Measurements from ENCODE around the gene CHRNB2.
A peak's percentile ranks its signal among the peaks of the same experiment; 100 is the strongest.

Gene CHRNB2

DNA sequence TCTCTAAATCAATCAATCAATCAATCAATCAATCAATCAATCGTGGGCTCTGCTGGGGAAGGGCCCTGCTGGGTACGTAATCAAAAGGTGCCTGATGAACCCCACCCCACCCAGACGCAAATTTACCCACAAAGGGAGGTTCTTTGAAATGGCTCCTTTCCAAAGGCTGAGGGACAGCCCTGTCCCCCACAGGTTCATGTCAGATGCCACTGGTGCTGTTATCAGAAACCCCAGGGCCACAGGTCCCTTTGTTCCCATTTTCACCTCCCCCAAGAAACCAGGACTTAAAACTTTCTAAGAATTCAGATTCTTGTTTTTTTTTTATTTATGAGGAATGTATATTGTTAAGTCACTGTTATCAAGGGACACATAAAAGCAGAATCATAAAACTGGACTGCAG lies 14.2 kb downstream of the CHRNB2 start:
- DNase-seq (ENCODE audit: low spot score): no peak

DNA sequence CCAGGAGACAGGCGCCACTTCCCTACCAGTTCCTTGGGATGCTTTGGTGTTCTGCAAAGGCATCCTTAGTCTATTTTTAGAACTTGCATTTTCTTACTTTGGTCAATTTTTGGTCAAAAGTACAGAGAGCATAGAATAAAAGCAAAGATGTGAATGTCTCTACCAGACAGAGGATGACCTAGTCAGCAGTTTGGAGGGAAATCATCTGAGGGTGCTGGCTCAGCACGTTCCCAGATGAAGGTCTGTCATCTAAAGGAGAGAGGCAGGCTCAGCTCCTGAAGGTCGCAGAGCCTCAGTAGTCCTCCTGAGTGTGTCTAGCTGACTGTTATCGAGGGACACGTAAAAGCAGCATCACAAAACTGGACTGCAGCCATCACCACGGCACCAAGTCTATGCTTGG lies 15.3 kb downstream of the CHRNB2 start:
- no peak for DNase-seq (ENCODE audit: low spot score)

DNA sequence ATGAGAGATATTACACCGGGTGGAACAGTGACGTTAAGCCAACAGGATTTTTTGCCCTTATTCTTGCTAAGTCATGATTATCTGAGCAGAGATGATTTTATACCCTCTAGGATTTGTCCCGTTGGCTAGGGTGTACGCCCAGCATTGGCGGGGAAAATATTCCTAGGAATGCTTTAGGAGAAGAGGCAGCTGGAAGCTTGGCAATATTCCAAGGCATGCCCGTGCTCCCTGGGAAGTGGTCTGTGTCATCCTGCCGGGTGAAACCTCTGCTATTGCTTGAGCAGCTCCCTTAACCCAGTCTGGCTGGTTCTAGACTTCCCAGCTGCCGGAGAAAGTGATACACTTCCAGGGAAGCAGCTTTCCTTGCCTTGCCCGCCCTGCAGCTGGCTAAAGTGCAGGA lies 16.2 kb downstream of the CHRNB2 start:
- DNase-seq (ENCODE audit: low spot score): no peak

DNA sequence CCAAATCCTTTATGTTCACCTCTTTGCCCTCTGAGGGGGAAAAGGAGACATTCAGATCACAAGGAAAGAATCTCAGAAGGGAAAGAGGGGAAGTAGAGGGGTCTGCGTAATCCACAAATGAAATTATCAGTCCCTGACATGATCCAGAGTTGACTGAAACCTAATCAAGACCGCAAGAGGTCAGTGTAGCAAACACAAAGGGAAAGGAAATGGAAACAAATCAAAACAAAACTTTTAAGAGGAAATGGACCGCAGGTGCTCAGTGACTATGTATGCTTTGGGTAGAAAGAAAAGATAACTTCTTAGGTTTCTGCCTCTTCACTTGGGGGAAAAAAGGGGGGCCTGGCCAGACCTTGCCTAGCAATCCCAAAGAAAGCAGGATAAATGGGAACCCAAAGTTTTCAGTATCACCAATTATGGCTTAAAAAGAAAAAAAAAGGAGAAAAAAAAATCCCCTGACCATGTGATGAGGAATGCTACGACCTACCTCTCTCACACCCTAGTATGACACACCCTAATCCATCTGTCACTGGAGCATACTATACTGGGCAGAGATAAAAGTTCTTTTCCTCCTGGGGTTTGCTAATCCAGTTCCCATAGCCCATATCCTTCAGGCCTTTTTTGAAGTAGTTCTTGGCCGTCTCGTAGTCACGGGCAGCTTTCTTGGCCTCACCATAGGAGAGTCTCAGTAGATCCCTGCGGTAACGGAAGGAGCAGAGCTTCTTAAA lies 16.9 kb downstream of the CHRNB2 start:
- DNase-seq (ENCODE audit: low spot score): no peak

DNA sequence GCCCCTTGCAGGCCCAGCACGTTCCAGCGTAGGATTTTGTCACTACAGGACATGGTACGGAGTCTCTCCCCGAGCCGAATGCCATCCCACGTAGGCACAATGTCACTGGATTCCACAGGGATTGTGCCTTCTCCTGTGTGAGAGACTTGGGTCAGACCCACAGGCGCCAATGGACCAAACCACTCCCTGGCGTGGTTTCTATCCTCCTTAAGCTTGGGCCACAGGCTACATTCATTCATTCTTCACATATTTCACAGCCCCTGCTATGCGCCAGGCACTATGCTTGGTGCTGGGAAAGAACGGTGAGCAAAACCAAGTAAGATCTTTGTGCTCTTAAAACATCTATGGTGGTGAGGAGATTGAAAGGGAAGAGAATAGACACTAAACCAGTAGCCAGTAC lies 18.7 kb downstream of the CHRNB2 start:
- no peak for DNase-seq (ENCODE audit: low spot score)

DNA sequence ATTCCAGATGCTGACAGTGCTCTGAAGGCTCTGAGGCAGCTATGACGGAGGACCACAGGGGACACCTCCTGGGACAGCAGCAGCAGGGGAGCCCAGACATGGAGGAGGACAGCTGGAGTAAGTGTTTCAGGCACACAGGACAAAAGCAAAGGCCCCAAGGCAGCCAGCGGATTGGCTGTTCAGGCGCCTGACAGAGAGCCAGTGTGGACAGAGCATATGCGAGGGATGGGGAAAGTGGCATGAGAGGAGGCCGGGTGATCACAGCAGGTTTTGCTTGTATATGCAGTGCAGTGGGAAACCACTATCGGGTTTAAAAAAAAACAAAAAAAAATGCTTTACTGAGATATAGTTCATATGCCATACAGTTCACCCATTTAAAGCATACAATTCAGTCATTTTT lies 19.1 kb downstream of the CHRNB2 start:
- DNase-seq (ENCODE audit: low spot score): no peak

DNA sequence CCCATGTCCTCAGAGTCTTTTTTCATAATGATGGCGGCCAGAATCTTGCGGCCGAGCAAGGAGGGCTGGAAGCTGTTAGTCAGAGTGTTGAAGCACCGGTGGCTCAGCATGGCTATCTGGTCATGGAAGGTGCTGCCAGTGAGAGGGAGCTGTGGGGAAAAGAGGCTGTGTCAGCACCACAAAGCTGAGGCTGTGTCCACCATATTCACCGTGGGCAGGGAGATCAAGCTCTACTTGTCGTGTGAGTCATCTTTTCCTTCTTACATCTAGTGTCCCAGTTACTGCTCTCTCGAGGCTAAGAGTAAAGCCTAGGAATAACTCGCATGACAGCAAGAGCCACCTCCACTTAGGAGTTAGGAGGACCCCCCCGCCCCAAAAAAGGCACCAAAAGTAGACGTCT lies 22.2 kb downstream of the CHRNB2 start:
- DNase-seq (ENCODE audit: low spot score): no peak

DNA sequence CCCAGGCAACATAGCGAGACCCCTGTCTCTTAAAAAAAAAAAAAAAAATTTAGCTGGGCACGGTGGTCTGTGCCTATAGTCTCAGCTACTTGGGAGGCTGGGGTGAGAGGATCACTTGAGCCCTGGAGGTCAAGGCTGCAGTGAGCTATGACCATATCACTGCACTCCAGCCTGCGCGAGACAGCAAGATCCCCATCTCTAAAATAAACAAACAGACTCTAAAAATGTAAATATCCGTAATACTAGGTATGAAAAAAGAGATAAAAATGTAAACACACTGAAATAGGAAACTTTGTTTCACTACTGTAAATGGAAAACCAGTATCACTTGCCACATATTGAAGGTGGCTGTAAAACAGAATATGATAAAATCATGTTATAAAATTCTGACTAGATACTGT lies 23.2 kb downstream of the CHRNB2 start:
- no peak for DNase-seq (ENCODE audit: low spot score)

DNA sequence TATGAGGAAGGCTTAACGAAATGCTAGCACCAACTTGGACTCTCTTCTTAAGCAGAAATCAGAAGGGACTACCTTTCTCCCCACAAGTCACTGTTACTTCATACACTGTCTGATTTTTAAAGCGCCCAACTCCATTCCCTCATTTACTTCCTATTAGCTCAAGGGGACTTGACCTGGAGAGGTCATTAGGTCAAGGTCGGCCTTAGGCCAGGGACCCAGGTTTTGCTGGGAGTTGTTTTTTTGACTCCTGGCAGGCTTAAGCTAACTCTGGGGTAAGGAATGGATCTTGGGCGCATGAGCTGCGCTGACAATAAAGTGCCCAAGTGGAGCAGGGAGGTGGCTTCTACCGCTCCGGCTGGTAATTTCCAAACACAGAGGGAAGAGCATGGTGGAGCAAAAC lies 23.6 kb downstream of the CHRNB2 start:
- no peak for DNase-seq (ENCODE audit: low spot score)

DNA sequence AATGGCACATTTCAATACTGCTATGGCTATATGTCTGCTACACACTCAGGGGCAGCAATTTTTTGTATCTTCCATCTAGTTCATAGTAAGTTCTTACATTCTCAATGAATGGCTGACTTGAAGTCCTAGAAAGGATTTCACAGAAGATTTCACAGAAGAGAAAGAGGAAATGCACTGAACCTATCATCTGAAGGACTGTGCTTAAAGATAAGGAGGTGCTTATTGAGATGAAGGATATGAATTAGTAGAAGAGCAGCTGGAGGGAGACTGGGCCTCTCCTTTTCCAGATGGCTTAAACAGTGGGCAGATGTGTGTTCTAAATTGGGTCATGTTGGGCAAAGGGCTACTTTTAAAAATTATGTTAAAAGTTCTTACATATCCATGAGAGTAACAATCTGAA lies 25.8 kb downstream of the CHRNB2 start:
- no peak for DNase-seq (ENCODE audit: low spot score)

DNA sequence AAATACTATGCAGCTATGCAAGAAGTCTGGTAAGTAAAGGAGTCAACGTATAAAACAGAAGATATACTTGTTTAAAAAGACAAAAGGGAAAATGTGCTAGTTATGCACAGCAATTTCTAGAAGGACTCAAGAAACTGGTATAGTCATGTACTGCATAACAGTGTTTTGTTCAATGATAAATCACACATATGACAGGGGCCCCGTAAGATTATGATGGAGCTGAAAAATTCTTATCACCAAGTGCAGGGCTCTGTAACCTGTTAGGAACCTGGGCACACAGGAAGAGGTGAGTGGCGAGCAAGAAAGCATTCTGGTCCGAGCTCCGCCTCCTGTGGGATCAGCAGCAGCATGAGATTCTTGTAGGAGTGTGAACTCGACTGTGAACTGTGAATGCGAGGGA lies 27.2 kb downstream of the CHRNB2 start:
- DNase-seq (ENCODE audit: low spot score): no peak

DNA sequence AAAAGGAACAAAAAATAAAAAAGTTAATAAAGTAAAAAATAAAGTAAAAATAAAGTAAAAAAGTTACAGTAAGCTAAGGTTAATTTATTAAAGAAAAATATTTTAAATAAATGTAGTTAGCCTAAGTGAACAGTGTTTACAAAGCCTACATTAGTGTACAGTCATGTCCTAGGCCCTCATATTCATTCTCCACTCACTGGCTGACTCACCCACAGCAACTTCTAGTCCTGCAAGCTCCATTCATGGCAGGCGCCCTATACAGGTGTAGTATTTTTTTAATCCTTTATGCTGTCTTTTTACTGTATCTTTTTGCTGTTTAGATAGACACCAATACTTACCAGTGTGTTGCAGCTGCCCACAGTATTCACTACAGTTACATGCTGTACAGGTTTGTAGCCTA lies 28.0 kb downstream of the CHRNB2 start:
- DNase-seq (ENCODE audit: low spot score): no peak

DNA sequence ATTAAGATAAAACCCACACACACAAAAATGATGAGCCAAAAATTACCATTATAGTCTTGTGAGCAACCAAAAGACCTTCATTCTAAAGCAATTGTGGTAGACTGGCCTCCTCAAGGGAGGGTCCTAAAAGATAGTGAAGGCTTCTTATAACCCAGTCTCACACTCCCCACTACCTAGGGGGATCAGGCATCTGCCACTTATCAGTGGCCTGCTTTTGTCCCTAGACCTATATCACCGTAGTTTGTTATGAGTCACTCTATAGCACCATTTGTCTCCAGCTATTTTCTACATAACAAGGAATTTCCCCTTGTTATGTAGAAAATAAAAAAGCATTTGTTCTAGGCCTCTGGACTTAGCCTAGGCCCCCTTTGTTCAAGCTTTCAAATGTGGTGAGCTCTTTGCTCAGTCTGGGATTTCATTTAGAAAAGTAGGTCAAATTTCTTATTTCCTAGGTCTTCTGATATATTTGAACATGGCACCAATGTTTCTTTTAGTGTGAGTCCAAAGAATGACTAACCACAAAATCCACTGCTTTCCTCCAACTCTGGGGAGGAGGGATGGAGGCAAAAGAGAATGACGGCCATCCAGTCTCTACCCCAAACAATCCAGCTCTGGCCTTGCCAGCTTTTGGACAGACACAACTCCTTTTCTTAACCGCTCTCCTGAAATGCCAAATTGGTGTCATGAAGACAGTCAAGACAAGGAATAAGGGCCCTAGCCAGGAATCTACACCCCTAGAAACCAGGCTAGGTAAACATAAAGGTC lies 31.5 kb downstream of the CHRNB2 start:
- no peak for DNase-seq (ENCODE audit: low spot score)

DNA sequence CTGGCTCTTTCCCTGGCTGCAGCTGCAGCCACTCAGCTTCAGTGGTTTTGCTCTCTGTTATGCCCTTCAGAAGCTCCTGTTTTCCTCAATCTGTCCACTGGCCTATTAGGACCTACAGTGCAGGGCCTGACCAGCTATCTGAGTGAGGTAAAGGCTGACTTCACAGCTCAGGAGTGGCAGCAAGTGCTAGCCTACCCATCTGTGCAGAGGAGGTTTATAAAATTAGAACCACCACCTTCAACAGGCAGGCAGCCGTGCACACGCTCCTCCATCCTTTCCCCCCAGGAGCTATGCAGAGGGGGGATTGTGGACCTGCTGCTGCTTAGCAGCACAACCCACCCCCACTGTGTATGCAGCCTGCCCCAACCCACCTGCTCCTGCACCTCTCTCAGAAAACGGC lies 32.1 kb downstream of the CHRNB2 start:
- DNase-seq (ENCODE audit: low spot score): no peak

DNA sequence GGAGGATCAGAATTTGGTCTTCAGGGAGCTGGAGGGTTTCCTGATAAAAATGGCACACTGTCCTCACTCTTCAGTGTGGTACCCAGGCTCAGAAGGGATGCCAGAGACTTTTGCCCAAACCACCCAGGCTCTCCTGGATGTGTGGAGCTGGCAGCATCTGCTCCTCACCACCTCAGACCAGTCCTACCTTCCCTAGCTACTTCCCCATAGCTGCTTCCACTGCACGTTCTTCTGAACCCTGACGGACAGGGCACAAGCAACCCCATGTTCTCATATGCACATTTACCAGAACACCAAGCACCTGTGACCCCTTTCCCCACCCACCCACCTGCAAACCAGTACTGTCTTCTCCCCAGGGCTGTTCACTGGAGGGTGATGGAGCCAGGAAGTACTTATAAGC lies 35.7 kb downstream of the CHRNB2 start:
- DNase-seq (ENCODE audit: low spot score): no peak

DNA sequence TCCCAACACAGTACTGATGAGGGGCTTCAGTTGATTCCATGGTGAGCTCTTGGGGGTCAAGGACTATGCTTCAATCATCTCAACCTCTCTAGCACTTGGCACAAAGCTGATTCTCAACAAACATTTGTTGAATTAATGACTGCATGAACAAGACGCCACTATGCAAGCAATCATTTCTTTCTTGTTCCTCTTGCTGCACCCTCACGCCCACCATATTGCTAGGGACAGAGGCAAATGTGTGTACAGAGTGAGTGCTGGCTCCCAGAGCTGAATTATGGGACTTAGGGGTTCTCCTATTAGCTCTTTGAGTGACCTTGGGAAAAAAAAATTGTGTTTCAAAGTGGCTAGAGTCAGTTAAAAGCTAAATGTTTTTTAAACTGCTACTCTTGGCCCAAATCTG lies 38.0 kb downstream of the CHRNB2 start:
- DNase-seq (ENCODE audit: low spot score): no peak

DNA sequence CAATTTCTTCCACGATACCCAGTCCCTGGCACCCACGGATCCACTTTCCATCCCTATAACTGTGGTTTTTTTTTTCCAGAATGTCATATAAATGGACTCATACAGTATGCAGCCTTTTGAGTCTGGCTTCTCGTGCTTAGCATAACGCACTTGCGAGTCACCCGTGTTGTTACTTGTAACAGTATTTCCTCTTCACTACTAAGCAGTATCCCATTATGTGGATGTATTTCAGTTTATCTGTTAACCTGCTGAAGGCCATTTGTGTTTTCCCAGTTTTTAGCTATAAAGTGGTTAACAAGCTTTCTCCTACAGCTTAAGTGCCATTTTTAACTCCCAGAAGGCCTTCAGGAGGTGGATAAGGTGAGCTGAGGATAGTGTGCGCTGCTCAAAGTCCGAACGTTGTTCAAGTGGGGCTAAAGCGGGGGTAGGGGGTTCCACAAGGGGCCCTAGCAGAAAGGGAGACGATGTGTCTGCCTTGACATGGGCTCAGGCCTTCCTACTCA lies 39.6 kb downstream of the CHRNB2 start:
- DNase-seq (ENCODE audit: low spot score): peak; percentile 26

DNA sequence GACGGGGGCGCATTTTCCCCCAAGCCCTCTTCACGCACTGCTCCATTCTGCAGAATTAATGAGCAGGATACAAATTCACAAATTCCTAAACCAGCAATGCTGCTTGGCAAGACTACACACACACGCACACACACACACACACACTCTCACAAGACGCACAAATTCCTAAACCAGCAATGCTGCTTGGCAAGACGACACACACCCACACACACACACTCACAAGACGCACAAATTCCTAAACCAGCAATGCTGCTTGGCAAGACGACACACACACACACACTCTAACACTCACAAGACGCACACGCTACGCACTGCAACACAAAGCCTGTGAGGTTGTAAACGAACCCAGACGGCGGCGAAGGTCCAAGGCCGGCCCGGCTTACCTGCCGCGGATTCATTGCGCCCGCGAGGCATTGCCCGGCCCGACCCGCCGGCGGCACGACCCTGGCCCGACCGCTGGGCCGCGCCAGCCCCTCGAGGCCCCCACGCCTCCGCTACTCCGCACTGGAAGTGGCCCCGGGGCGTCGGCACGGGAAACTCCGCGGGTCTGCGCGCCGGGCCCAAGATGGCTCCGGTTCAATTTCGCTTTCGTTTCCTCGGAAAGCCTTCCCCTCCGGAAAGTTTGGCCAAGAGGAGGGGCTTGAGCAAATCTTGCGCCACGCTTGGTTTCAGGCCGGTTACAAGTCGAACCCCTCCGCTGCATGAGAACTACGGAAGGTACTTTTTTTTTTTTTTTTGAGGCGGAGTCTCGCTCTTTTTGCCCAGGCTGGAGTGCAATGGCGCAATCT lies 40.2 kb downstream of the CHRNB2 start, which contains the start of gene ADAR:
Gene ADAR, minus strand, starts transcription at position 578 of the 788 bp plus-strand sequence. Its CDS starts 180 bp downstream, at position 398.
- peak; percentile 59 for DNase-seq (ENCODE audit: low spot score)

DNA sequence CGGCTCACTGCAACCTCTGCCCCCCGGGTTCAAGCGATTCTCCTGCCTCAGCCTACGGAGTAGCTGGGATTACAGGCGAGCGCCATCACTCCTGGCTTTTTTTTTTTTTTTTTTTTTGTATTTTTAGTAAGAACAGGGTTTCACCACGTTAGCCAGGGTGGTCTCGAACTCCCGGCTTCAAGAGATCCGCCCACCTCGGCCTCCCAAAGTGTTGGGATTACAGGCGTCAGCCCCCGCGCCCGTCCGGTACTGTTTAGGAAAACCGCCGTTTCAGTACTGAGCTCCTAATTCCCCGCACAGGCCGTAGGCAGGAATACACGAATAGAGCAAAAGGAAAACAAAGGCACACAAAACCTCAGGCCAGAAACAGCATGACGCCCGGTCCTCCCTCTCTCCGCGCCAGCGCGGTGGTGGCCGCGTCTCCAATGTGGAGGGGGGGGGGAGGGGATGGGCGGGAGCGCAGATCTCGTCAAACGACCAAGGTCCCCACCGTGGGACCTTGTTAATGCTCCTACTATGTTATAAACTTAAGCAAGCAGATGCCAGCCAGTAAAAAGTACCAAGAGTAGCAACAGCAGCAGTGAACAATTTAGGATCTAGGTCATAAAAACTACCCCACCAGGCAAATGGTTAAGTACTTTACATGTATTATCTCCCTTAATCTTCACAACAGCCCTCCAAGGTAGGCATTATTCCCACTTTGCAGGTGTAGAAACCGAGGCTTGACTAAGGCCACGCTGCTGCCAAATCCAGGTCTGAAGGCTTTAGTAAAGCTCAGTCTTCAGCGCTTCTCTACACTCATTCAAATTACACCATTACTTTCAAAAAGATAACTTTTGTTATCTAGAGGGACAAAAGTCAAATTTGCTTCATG lies 41.1 kb downstream of the CHRNB2 start:
- peak; percentile 36 for DNase-seq (ENCODE audit: low spot score)

DNA sequence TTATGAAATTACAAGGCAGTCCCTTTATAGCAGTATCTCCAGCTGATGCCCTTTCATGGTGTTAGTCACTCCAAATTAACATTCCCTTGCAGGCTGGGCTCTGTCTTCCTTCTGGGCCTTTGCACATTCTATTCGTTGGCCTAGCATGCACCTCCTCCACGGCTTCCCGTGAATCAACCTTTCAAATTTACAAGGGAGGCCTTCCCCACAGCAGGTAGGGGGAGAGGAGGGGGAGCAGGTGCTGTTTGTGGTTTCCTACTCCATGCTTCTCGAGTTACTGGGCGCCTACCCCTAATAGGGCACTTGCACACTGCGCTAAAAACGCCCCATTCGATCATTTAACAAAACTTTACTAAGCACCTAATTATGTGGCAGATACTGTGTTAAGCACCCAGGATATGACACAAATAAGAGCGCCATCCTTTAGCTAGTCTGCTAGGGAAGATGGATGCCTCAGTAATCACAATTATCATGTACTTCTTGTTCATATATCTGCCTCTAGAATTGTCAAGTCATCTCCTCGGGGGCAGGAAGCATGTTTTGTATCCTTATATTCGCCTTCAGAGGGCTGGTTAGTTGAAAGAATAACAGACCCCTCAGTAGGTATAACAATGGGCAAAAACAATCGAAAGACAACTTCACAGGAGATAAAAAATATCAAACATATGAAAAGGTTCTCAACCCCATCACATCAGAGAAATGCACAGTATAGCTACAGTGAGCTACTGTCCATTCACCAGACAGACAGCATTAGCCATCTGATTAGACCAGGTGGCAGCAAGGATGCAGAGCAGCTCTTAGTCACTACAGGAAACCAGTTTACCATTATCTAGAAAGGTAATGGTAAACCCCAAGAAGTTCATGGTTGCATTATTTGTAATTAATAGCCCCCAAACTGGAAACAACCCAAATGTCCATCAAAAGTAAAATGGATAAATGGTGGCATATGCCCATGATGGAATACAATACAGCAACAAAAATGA lies 42.1 kb downstream of the CHRNB2 start:
- DNase-seq (ENCODE audit: low spot score): no peak
